Fibroblast of upper back skin (primary cell): ENCODE results near the gene USP13.

ENCODE experiments used
- DNase-seq: peaks from one replicate; pipeline ENCODE4 v3.0.0-alpha.2; 2013

USP13 gene

GRCh38 chr3:179701176-179701827, 48.5 kb downstream of the USP13 start:
- DNase-seq, result no peak

GRCh38 chr3:179702271-179702947, 49.6 kb downstream of the USP13 start:
- no peak for DNase-seq

DNA sequence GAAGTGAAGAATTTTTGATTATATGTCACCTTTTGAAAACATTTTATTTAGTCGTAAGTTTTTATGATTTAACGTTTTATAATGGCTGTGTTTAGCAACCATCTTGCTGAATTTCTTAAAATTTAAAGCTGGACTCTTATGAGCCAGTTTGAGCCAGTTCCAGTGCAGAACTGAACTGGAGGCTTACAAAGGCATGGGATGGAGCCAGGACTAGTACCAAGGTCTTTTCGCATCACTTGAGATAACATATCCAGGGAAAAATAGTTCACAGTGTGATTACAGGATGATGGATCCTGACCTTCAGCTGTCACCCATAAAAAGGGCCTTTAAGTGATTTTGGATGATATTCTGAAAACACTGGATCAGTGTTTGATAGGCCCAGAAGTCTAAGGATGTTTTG, 51.0 kb downstream of the USP13 start:
- no peak for DNase-seq

GRCh38 chr3:179706233-179706632, 53.4 kb downstream of the USP13 start:
- no peak for DNase-seq

GRCh38 chr3:179710079-179710478, 57.2 kb downstream of the USP13 start:
- no peak for DNase-seq

DNA sequence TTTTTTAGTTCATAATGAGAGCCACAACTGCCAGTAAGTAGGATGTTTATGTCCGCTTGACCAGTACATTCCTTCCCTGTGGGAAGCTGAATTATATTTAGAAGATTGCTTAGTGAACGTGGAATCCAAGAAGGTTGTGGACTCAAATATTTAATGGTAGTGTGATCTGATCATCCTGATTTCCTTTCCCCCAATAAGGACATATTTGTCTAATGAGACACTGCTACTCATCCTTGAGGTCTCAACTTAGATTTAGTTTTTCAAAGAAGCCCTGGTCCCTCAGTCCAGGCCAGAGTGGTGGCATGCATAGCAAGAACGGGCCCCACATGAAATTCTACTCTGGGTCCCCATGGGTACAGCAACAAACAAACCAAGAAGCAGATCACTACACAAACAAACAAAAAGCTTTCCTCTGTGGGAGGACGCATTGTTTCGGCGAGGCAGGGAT, 60.8 kb downstream of the USP13 start:
- peak; percentile 83 for DNase-seq

DNA sequence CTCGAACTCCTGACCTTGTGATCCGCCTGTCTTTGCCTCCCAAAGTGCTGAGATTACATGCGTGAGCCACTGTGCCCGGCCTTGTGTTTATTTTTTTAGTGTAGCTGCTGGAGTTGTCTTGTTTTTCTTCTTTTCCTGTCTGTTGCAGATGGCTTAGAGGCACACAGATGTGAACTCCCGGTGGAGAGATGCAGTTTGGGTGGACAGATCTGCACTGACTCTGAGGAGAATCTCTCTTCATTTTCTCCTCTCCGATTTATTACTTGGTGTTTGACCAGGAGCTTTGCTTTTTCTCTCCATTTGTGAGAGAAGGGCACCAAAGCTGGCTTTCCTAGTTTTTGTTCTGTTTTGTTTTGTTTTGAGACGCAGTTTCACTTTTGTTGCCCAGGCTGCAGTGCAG, 62.7 kb downstream of the USP13 start:
- DNase-seq, result no peak

DNA sequence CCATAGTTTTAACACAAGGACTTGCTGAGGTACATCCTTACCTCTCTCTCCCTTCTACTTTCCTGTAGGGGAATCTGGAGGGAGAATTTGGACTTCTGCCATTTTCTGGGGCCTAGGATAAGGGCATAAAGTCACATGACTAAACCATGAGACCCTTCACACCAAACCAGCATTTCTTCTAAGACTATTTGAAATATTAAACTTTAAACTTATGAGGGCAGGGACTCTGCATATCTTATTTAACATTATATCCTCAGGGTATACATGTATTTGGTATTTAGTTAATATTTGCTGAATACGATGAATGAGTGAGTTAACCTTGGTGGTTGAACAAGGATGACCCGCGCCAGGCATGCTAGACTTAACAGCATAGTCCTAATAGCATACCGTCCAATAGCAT, 63.4 kb downstream of the USP13 start:
- no peak for DNase-seq

GRCh38 chr3:179716811-179717210, 64.0 kb downstream of the USP13 start:
- DNase-seq, result peak; percentile 94

GRCh38 chr3:179717219-179717618, 64.4 kb downstream of the USP13 start:
- DNase-seq, result no peak

DNA sequence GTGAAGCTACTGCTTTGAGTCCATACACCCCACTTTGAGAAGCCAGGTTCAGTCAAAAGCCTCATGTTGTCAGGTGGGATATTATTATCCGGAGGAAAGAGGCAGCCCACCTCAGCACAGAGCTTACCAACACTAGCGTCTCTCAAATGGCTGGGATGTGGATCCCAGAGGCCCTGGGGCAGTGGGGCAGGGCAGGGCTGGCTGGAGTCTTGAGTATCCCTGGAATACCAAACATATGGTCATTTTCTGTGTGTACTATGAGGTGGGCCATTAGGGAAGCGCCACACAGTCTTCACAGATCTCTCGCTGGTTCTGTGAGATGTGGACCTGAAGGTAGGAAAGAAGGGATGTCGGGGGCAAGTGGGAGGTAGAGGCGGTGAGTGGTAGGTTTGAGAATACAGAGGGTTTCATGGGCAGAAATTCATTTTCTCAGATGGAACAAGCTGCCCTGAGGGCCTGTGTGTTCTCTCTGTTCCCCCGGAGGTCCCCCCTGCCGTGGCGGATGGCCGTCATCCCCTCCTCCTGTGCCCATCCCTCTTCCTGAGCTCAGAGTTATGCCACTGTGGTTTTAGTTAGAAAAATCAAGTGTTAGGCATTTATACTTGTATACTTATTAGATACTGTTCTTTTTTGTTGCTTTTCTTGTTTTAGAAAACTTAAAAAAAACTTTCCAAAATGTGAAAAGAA, 66.4 kb downstream of the USP13 start:
- DNase-seq, result no peak

GRCh38 chr3:179720196-179720595, 67.4 kb downstream of the USP13 start:
- DNase-seq, result no peak

GRCh38 chr3:179723617-179724016, 70.8 kb downstream of the USP13 start:
- no peak for DNase-seq

DNA sequence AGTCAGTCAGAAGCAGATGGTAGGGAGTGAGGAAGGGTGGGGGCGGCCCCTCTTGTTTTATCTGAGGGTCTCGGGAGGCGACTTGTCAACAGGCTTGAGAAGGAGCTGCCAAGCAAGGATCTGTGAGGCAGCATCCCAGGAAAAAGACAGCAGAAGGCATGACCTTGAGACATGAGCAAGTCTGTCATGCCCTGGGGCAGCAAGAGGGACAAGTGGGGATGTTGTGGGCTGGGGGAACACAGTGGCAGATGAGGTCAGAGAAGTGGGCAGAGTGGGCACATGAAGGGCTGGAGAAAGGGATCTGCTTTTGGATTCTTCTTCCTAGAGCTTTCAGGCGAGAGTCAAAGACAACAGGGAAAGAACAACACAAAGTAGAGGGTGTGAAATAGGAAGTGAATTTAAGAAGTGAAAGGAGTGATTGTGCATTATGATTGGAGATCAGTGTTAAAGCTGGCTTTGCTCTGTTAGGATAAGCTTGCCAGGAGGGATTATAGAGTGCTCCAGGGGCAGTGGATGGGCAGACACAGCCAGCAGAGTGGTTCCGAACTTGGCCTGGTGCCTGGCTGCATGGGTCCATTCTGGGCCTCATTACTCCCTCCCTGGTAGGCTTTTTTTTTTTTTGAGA, 73.3 kb downstream of the USP13 start:
- no peak for DNase-seq

- no peak for DNase-seq
Measured at GRCh38 chr3:179729086-179729485, 76.2 kb downstream of the USP13 start.

GRCh38 chr3:179729981-179730380, 77.1 kb downstream of the USP13 start:
- no peak for DNase-seq

DNA sequence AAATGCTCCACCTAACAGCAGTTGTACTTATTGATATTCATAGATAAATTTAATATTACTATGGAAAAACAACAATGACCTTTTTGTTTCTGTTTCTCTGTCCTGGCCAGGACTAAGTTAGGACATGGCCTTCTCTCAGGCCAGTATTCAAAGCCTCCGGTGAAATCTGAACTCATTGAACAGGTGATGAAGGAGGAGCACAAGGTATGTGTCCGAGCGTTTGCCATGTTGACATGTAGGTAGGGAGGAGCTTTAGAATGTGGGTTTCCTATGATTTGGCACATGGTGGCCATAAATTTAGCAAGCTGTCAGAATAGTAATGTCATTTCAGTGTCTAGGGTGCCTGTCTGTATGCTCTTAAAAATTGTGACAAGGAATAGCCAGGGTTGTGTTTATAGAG, 77.7 kb downstream of the USP13 start:
- DNase-seq, result no peak

- DNase-seq, result no peak
Measured at GRCh38 chr3:179731544-179731943, 78.7 kb downstream of the USP13 start.

DNA sequence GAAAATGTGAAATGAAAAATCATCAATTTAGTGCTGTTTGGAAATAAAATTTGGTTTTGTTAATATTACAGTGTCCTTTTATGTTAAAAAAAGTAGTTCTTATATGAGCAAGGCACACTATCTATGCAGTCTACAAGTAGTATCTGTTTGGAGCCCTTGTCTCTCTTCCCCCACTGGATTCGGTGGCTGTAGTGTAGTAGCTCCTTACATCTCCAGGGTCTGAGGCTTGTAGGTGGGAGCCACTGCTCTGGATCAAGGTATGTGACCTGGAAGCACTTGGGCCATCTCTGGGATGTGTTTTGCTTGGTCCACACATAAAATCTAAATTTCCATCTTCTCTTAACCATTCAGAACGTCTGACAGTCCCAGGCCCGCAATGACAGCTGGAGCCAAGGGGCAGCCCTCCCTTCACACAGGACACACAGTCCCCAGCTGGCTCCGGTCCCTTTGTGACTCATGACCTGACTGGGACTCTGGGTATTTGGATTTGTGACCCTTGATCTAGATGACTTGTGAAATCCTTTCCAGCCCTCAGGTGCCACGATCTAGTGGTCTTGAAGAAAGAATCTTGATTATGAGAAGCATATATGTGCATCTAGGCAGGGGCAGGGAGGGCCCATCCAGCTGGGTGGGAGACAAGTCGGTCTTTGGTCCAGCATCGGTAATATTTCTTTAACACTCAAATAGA, 80.0 kb downstream of the USP13 start:
- no peak for DNase-seq

DNA sequence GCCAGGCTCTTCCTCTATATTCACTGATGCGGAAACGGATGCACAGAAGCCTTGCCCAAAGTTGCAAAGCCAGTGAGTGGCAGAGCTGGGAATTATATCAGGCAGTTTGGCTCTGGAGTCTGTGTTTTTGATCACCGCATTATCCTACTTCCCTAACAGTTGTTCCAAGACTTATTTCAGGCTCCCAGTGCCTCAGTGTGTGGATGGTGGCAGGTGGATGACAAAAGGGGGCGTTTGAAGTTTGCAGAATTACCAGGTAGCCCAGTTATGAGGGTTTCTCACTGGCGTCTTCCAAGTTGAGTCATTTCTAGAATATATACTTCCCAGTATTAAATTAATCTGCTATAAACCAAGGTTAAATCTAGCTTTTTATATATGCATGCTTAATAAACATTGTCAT, 81.0 kb downstream of the USP13 start:
- no peak for DNase-seq

GRCh38 chr3:179734497-179735281, 81.8 kb downstream of the USP13 start:
- no peak for DNase-seq

GRCh38 chr3:179735321-179735720, 82.5 kb downstream of the USP13 start:
- no peak for DNase-seq
